ENCODE results near the gene NFIA. TPM values are rescaled to one million over a fixed set of nuclear protein-coding genes. Genes with fewer than 3 reads are reported as not detected.

NFIA gene
- total RNA-seq, 1 experiment from 2014 or later = 20.9 TPM

DNA sequence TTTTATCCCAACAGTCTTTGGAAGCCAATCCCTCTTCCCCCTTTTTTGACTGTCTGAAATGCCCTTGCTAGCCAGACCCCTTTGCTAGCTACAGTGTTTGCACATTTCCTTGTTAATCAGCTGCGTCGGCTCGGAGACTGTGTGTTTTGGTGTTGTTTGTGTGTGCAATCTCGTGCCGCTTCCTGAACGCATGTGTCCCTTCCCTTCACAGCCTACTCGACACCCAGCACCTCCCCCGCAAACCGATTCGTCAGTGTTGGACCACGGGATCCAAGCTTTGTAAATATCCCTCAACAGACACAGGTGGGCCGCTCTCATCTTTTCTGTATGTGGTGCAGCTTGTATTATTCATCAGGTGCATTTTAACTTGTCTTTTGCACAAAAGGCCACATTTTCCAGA lies 343.9 kb downstream of the NFIA start:
- Histone ChIP-seq H3K27ac (ENCODE audit: low read length) (no peak overlapping the region), H3K4me3 (ENCODE audit: low read depth in 2 of 2, low read length in 2 of 2) (no peak overlapping the region), H3K36me3 (ENCODE audit: control insufficient read depth, insufficient read depth, low read length) (no peaks in the 10 kb centered on the region), H3K4me1 (ENCODE audit: control insufficient read depth, insufficient read depth, low read length) (no peaks in the 10 kb centered on the region), H3K27me3 (ENCODE audit: control insufficient read depth, insufficient read depth, low read length) (no peaks in the 10 kb centered on the region), H3K9me3 (ENCODE audit: control insufficient read depth, insufficient read depth, low read depth, low read length) (no peaks in the 10 kb centered on the region)
- in situ Hi-C loops (cut with HindIII; ENCODE audit: low pct_unique_long_range_greater_than_20kb, low sequenced_read_pairs) = no loop called here
- no peak for ATAC-seq
- DNase-seq (ENCODE audit: low read depth, low spot score) = no peak
- CTCF ChIA-PET = no interaction called here
- no peak for TF ChIP-seq TCF7L2 (IDR thresholded peaks at IDR 0.05; ENCODE audit: low read depth, low read length)
- no TSS peak for BruUV-seq (replicated peaks)
- POLR2A ChIA-PET = no interaction called here
- intact Hi-C loops (cut with micrococcal nuclease; ENCODE audit: unreplicated experiment) = no loop called here

DNA sequence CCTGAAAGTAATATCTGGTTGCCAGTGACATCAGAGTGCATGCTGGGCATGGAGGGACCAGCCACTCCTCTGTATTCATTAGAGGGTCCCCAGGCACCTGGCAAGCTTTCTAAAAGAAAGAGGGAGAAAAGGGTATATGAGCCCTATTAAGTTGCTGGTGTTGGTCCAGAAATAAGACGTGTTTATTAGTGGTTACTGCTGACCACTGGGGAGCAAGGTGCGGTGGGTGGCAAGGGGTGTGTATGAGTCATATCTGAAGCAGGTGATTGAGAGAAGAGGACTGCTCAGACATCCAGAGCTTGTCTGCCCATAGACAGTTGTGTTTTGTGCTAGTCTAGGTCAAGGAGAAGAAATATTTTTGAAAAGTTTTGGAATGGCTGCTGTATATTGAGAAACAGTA lies 344.5 kb downstream of the NFIA start:
- Histone ChIP-seq H3K27ac (ENCODE audit: low read length) (no peak overlapping the region), H3K9me3 (ENCODE audit: control insufficient read depth, insufficient read depth, low read depth, low read length) (no peaks in the 10 kb centered on the region), H3K4me1 (ENCODE audit: control insufficient read depth, insufficient read depth, low read length) (no peaks in the 10 kb centered on the region), H3K36me3 (ENCODE audit: control insufficient read depth, insufficient read depth, low read length) (no peaks in the 10 kb centered on the region), H3K4me3 (ENCODE audit: low read depth in 2 of 2, low read length in 2 of 2) (no peak overlapping the region), H3K27me3 (ENCODE audit: control insufficient read depth, insufficient read depth, low read length) (no peaks in the 10 kb centered on the region)
- ChIA-PET CTCF (no interaction called here), POLR2A (no interaction called here)
- no TSS peak for BruUV-seq (replicated peaks)
- in situ Hi-C loops (cut with HindIII; ENCODE audit: low pct_unique_long_range_greater_than_20kb, low sequenced_read_pairs) (no loop called here), intact Hi-C loops (cut with micrococcal nuclease; ENCODE audit: unreplicated experiment) (no loop called here)
- DNase-seq (ENCODE audit: low read depth, low spot score) = no peak
- TF ChIP-seq TCF7L2 (IDR thresholded peaks at IDR 0.05; ENCODE audit: low read depth, low read length) = no peak
- no peak for ATAC-seq

DNA sequence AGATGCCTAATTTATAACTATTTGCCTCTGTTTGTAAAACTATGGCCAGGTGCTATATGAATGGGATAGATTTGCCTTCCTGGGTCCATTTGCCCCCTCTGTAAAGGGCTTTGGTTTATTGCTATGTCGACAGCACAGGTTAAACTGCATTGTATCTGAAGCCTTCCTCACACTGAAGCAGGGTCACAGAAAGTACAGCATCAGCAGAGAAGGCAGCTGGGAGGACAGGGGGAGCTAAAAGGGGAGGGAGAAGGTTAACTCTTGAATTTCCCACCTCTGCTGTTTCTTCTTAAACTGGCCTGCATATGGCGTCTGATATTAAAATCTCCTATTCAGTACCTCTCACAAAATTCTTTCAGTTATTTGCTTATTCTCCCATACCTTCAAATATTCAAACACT lies 345.1 kb downstream of the NFIA start:
- no peak for ATAC-seq
- in situ Hi-C loops (cut with HindIII; ENCODE audit: low pct_unique_long_range_greater_than_20kb, low sequenced_read_pairs) = no loop called here
- CTCF ChIA-PET = no interaction called here

More for the DNA sequence above, 345.1 kb downstream of the NFIA start:
- Histone ChIP-seq H3K9me3 (ENCODE audit: control insufficient read depth, insufficient read depth, low read depth, low read length) (no peaks in the 10 kb centered on the region), H3K4me1 (ENCODE audit: control insufficient read depth, insufficient read depth, low read length) (no peaks in the 10 kb centered on the region), H3K4me3 (ENCODE audit: low read depth in 2 of 2, low read length in 2 of 2) (no peak overlapping the region), H3K36me3 (ENCODE audit: control insufficient read depth, insufficient read depth, low read length) (no peaks in the 10 kb centered on the region), H3K27ac (ENCODE audit: low read length) (no peak overlapping the region), H3K27me3 (ENCODE audit: control insufficient read depth, insufficient read depth, low read length) (no peaks in the 10 kb centered on the region)
- no TSS peak for BruUV-seq (replicated peaks)
- no peak for DNase-seq (ENCODE audit: low read depth, low spot score)
- intact Hi-C loops (cut with micrococcal nuclease; ENCODE audit: unreplicated experiment) = no loop called here
- POLR2A ChIA-PET = no interaction called here
- TF ChIP-seq, protein P1, sequence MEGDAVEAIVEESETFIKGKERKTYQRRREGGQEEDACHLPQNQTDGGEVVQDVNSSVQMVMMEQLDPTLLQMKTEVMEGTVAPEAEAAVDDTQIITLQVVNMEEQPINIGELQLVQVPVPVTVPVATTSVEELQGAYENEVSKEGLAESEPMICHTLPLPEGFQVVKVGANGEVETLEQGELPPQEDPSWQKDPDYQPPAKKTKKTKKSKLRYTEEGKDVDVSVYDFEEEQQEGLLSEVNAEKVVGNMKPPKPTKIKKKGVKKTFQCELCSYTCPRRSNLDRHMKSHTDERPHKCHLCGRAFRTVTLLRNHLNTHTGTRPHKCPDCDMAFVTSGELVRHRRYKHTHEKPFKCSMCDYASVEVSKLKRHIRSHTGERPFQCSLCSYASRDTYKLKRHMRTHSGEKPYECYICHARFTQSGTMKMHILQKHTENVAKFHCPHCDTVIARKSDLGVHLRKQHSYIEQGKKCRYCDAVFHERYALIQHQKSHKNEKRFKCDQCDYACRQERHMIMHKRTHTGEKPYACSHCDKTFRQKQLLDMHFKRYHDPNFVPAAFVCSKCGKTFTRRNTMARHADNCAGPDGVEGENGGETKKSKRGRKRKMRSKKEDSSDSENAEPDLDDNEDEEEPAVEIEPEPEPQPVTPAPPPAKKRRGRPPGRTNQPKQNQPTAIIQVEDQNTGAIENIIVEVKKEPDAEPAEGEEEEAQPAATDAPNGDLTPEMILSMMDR (IDR thresholded peaks at IDR 0.05) = no peak
- no peak for TF ChIP-seq SIN3A (IDR thresholded peaks at IDR 0.05; ENCODE audit: borderline replicate concordance, insufficient read depth, low read depth, low read length)
- TF ChIP-seq, protein P2, sequence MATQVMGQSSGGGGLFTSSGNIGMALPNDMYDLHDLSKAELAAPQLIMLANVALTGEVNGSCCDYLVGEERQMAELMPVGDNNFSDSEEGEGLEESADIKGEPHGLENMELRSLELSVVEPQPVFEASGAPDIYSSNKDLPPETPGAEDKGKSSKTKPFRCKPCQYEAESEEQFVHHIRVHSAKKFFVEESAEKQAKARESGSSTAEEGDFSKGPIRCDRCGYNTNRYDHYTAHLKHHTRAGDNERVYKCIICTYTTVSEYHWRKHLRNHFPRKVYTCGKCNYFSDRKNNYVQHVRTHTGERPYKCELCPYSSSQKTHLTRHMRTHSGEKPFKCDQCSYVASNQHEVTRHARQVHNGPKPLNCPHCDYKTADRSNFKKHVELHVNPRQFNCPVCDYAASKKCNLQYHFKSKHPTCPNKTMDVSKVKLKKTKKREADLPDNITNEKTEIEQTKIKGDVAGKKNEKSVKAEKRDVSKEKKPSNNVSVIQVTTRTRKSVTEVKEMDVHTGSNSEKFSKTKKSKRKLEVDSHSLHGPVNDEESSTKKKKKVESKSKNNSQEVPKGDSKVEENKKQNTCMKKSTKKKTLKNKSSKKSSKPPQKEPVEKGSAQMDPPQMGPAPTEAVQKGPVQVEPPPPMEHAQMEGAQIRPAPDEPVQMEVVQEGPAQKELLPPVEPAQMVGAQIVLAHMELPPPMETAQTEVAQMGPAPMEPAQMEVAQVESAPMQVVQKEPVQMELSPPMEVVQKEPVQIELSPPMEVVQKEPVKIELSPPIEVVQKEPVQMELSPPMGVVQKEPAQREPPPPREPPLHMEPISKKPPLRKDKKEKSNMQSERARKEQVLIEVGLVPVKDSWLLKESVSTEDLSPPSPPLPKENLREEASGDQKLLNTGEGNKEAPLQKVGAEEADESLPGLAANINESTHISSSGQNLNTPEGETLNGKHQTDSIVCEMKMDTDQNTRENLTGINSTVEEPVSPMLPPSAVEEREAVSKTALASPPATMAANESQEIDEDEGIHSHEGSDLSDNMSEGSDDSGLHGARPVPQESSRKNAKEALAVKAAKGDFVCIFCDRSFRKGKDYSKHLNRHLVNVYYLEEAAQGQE (IDR thresholded peaks at IDR 0.05; ENCODE audit: insufficient read depth in 1 of 2, low read depth in 2 of 2, low read length in 1 of 2) = no peak
- no peak for TF ChIP-seq POLR2AphosphoS5 (IDR thresholded peaks at IDR 0.05; ENCODE audit: low read depth, low read length)
- no peak for TF ChIP-seq TCF7L2 (IDR thresholded peaks at IDR 0.05; ENCODE audit: low read depth, low read length)

All from Panc1 (cell line).